M059J (cell line): ENCODE results near the gene CPSF3. TPM values are rescaled to one million over a fixed set of nuclear protein-coding genes. Genes with fewer than 3 reads are reported as not detected.
A peak's percentile ranks its signal among the peaks of the same experiment; 100 is the strongest.
"Not testable (repeated sequence)": the region's sequence is repeated elsewhere in the genome, so short reads cannot be mapped to it uniquely, and the experiment has no call there.

Experiments
- DNase-seq: peaks from one replicate; pipeline ENCODE4 v3.0.0-alpha.2; 2012; ENCODE audit warnings: low read depth
- total RNA-seq: library from RNA; depleted of rRNA; stranded (reverse); fragments of >200 nt; shearing (Covaris generic); gene quantifications from 2 replicates; pipeline ENCODE4 v1.2.3, GENCODE V29; 2014

Gene CPSF3
- total RNA-seq, 1 experiment from 2014 or later: 79.0 TPM

- no peak for DNase-seq
Observed at GRCh38 chr2:9466147-9466683, 42.8 kb downstream of the CPSF3 start.

- DNase-seq: no peak
Observed at GRCh38 chr2:9467687-9468086, 44.2 kb downstream of the CPSF3 start.

DNA sequence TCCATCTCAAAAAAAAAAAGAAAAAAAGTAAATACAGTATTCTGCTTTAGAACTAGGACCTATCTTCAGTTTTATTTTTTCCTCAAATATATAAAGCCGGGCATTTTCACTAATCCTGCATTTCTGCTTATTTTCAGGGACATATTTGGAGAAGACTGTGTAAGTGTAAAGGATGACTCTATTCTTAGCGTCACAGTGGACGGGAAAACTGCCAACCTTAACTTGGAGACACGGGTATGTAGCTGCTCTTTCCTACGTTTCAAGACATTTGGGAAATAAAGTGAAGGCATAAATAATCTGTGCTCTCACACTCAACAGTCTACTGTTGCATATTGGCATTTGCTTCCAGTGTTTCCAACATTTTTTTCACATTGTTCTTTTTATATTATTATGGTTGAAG is 47.8 kb downstream of the CPSF3 start:
- DNase-seq: no peak

DNA sequence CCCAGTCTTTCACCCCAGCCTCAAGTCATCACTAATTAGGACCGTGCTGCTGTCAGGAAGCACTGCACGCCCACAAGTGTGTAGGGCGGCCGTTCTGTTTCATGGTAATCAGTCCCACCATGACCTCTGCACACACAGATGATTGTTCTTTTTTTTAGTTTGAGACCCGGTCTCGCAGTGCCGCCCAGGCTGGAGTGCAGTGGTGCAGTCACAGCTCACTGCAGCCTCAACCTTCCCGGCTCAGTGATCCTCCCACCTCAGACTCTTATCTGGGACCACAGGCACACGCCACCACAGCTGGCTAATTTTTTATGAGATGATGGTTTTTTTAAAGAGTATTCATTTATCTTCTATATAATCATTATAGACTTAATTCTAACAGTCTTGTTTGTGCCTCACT is 49.1 kb downstream of the CPSF3 start:
- DNase-seq: no peak

- DNase-seq: peak; percentile 7
Observed at GRCh38 chr2:9473308-9473984, 50.0 kb downstream of the CPSF3 start.

DNA sequence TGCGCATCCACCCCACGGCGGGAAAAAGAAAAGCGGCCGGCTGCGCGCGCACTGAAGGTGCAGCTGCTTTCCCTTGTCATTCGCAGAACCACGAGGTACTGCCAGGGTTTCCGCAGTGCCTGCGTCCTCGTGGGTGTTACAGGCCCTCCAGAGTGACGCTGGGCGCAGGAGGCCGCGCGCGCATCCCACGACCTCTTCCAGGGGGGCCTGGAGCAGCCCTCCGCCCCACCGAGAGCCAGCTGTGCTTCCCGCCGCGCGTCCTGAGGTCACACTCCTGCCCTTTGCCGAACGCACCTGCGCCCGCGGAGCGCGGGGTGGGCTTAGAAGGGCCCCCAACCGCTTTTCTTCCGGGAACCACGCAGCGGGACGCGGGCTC is 50.5 kb downstream of the CPSF3 start:
- no peak for DNase-seq

DNA sequence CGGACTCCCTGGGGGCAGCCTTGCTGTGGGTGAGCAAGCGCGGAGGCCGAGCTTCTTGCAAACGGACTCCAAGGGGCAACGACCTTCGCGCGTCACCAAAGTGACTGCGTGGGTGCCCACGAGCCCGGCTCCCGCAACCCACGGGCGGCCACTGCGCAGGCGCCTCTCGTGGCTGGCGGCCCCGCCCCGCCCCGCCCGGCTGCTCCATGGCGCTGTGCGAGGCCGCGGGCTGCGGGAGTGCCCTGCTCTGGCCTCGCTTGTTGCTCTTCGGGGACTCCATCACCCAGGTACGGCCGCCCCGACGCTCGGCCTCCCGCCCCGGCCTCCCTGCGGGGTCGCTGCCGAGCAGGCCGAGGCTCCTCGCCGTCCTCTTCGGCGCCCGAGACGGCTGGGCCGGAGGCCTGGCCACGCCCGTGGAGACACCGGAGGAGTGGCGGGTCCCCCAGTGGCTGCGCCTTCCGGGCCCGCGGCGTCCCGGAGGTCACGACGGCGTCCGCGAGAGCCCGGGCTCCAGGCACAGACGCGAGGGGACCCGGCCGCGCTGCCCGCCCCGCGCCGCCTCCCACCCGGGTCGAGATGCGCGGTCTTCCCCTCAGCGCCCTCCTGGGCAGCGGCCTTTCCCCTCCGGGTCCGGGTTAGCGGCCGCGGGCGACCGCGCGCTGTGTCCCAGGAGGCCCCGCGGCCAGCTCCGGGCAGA is 51.1 kb downstream of the CPSF3 start, which contains the start of gene IAH1:
TSS of gene IAH1 (plus strand) at position 191 of the 697 bp plus-strand sequence. CDS start at position 207, 16 bp downstream.
- peak; percentile 41 for DNase-seq

DNA sequence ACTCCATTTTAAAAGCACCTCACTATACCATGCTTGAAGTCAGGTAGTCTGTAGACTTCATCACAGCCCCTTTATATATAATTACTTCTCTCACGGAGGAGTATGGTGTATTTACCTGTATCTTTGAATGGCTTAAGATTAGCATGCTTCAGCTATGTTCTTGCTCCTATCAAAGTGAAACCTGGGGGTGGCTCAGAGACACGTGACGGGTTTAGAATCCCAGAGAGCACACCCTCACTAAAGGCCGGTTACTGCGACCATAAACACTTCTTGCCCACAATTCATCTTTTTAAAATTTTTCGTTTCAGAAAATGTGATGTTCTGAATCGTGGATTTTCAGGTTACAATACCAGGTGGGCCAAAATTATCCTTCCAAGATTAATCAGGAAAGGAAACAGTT is 54.5 kb downstream of the CPSF3 start:
- no peak for DNase-seq

DNA sequence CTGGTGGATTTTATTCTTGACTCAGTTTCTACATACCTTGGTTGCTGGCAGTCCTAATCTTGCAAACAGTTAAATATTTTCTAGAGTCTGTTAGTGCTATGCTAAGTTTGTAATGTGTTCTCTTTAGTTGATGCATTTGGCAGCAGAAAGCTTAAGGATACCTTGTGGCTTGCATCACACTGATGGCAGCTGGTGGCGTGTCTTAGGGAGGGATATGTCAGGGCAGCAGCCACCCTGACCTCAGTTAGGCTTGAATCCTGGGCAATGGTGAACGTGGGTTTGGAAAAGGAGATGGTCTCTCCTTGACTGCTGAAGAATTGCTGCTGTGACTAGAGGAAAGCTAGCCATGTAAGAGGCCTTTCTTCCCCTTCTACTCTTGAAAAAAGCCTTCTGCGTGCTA is 55.1 kb downstream of the CPSF3 start:
- no peak for DNase-seq

- no peak for DNase-seq
Observed at GRCh38 chr2:9480157-9480556, 56.7 kb downstream of the CPSF3 start.

- peak; percentile 16 for DNase-seq
Observed at GRCh38 chr2:9483107-9483506, 59.7 kb downstream of the CPSF3 start.

DNA sequence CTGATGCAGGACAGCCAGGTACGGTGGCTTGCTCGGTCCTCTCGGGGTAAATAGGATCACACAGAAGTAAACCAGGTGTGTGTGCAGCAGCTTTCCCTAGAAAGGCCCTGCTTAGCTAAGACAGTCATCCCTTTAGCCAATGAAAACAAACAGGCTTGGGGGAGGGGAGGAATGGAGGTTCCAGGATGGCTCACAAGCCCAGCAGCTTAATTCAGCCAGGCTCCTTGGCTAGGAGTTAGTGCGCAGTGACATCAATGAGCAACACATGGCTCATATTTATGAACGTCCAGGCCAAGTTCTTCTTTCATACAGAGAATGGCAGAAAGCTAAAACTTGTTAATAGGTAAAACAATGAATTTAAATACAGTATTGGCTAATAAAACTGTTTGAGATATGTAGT is 61.1 kb downstream of the CPSF3 start:
- DNase-seq: peak; percentile 7

- peak; percentile 34 for DNase-seq
Observed at GRCh38 chr2:9488583-9489547, 65.4 kb downstream of the CPSF3 start.

- DNase-seq: no peak
Observed at GRCh38 chr2:9490789-9491188, 67.3 kb downstream of the CPSF3 start.

DNA sequence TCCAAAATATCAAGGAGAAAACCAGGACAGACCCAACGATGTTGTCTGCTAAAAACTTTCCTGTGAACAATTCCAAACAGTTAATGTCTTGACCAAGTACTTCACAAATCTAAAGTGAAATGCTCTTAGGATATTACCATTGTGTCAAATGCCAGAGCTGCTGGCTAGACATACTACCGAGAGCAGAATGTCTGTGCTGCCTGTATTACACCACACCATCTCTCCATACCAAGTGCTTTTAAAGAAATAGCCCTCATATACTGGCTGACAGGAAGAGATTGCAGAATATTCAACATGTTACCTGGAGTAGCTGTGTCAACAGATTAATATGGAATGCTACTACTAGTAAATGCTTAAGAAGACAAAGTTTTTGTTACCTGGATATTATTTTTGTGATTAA is 69.5 kb downstream of the CPSF3 start:
- DNase-seq: no peak

DNA sequence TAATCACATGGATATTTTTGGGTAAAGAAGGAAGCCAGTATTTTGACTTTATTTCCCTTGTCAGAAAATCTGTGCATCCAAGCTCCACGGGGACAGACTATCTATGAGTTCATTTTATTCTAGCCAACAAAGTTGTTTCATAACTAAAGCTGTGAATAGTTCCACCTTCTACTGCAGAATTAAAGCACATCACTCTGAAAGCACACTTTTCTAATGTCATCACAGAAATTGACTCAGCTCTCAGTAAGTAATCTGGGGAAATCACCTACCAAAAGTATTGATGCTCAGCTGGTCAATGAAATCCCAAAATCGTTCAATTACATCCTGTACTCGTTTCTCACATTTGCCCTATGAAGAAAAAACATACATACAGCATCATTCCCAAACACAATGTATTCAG is 70.0 kb downstream of the CPSF3 start:
- no peak for DNase-seq

DNA sequence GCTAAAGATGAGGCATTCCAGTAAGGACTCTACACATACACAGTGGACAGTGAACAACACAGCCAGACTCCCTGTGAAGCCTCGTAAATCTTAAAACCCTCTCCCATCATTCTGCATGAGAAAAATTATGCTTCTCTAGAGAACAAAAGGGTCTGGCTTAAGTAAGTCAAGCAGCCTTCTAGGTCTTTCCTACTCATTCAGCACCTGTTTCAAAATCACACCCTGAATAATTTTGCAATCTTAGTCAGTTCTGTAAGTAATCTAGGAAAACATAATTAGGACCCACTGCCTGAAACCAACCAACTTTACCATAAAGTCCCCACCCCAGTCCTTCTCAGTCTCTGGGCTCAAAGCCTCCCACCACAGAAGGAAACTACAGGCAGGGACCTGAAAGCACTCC is 70.6 kb downstream of the CPSF3 start:
- DNase-seq: no peak

DNA sequence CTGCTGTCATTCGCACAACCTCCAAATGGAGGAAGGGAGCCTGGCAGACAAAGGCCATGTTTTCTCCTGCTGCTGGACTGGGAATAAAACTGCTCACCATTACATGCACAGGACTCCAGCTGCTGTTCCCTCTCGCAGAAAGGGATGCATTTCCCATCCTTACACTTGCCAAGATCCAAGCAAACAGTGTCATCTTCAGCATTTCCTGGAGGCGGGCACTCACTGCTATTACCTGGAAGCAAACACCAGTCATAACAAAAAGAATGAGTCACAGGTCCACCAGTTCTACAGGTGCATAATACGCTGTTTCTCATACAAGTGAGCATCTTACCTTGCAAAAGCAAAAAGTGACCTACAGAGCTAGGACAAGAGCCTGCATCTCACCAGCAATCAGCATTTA is 73.6 kb downstream of the CPSF3 start:
- no peak for DNase-seq

GRCh38 chr2:9498210-9498609 is 74.8 kb downstream of the CPSF3 start:
- DNase-seq: no peak

GRCh38 chr2:9508931-9509330 is 85.5 kb downstream of the CPSF3 start:
- DNase-seq: no peak

DNA sequence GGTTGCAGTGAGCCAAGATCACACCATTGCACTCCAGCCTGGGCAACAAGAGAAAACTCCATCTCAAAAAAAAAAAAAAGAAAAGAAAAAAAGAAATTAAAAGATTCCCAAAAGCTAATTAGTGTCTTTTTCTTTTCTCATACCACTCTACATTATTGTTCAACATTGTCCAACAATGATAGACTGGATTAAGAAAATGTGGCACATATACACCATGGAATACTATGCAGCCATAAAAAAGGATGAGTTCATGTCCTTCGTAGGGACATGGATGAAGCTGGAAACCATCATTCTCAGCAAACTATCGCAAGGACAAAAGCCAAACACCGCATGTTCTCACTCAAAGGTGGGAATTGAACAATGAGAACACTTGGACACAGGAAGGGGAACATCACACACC is 90.5 kb downstream of the CPSF3 start:
- not testable (repeated sequence) for DNase-seq

DNA sequence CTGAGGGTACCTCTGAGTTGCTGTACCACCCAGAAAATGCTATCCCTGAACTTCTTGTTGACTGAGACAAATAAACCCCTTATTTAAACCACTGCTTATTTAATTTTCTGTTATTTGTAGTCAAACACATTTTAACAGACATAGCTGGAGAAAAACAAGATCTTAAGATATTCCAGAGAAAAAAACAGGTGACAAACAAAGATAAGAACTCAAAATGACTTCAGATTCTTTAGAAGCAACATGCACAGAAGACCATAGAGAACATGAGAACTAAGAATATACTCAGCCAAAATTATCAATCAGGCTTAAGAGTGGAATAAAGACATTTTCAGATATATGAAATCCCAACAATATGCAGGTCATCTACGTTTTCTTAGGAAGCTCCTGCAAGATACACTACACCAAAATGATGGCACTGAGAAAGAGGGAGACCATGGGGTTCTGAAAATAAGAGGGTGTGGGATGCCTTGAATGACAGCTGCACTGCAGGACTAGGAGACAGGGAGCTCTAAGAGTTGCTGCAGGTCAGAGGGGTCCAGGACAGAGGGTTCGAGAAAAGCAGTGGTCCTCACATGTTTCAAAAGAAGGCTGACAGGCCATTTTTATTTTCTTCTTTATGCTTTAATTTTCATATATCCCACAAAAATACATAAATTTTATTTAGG is 93.8 kb downstream of the CPSF3 start:
- no peak for DNase-seq
